Psoas muscle (tissue), 8 donors: ENCODE data around the gene ARHGEF28. TPM values are rescaled to one million over a fixed set of nuclear protein-coding genes. Genes with fewer than 3 reads are reported as not detected.

Source experiments
- ATAC-seq, 4 donors: fragments of 200-7000 bp; cut with Tn5 transposase; one replicate each; pipeline ENCODE4 v1.9.1; 2020; ENCODE audit warnings: moderate library complexity in 3 of 4, mild to moderate bottlenecking in 2 of 4
- DNase-seq, 2 donors: peaks; one replicate each; pipeline ENCODE4 v3.0.0-alpha.2; 2020
- H3K27ac ChIP-seq: fragments of 200-600 bp; one replicate; pipeline ENCODE4 v1.8.0; 2022
- H3K27me3 ChIP-seq, 3 donors: fragments of 200-600 bp in 1 of 3; one replicate each; pipeline versions ENCODE4 v1.6.1 to v1.8.0; 2013 to 2022; ENCODE audit warnings: low read length in 2 of 3, mild to moderate bottlenecking in 2 of 3, moderate library complexity in 1 of 3; ENCODE audit not compliant: insufficient read depth in 3 of 3
- H3K36me3 ChIP-seq, 2 donors: fragments of 200-600 bp in 1 of 2; one replicate each; pipeline versions ENCODE4 v1.6.1 to v1.8.0; 2013 to 2022; ENCODE audit warnings: low read depth in 1 of 2, mild to moderate bottlenecking in 1 of 2, moderate library complexity in 1 of 2; ENCODE audit not compliant: insufficient read depth in 1 of 2
- H3K4me1 ChIP-seq: fragments of 200-600 bp; one replicate; pipeline ENCODE4 v1.8.0; 2022
- H3K4me3 ChIP-seq: fragments of 200-600 bp; one replicate; pipeline ENCODE4 v1.8.0; 2022; ENCODE audit warnings: mild to moderate bottlenecking
- H3K9me3 ChIP-seq: fragments of 200-600 bp; one replicate; pipeline ENCODE4 v1.8.0; 2022
- CTCF ChIP-seq: fragments of 200-600 bp; IDR thresholded peaks from one replicate; pipeline ENCODE4 v1.8.0; 2022; ENCODE audit warnings: antibody characterized with exemption
- WGBS, 3 donors: extraction: QIAGEN DNeasy Blood & Tissue Kit; methylation state at CpG; one replicate each; pipeline versions ENCODE4 v1.1.6 to v1.1.7; 2013; 5-methylcytosine and 5-hydroxymethylcytosine counted together
- intact Hi-C, 2 donors: fragments of 100-400 bp; cut with DNase I; formaldehyde crosslinking; loops; one replicate each; pipeline versions ENCODE4 v1.11.0 to v1.14.2; 2022
- polyA plus RNA-seq, 3 donors: library from polyadenylated mRNA; stranded (reverse); fragments of 200-250 nt; gene quantifications; one replicate each; pipeline ENCODE4 v1.2.3, GENCODE V29; 2013
- total RNA-seq, 4 donors: library from RNA; stranded (reverse); fragmentation: NEBNext Ultra II Directional in 2 of 4; extraction: Animal tissue kit (Norgen Biotek cat#: 25700) in 2 of 4; gene quantifications; one replicate each; pipeline versions ENCODE4 v1.2.1 to v1.2.4, GENCODE V29; 2021 to 2023
- donor health status: healthy with polysubstance abuse.
- donor health status: DM: no; HTN: no; CAD: no; lungs with moderate emphysema.
- donor health status: Bipolar disorder and iron deficiency.
- donor health status: healthy.
- donor health status: DM: yes; HTN: yes; CAD: no.
- donor health status: DM: no; HTN: no; CAD: no.
- donor health status: DM: no; HTN: no; CAD: no.
- donor health status: DM: yes; HTN: yes; CAD: no.

The ARHGEF28 gene
- total and polyA plus RNA-seq, 7 donors, result 0.39 to 1.3 (median 1.00) TPM

DNA sequence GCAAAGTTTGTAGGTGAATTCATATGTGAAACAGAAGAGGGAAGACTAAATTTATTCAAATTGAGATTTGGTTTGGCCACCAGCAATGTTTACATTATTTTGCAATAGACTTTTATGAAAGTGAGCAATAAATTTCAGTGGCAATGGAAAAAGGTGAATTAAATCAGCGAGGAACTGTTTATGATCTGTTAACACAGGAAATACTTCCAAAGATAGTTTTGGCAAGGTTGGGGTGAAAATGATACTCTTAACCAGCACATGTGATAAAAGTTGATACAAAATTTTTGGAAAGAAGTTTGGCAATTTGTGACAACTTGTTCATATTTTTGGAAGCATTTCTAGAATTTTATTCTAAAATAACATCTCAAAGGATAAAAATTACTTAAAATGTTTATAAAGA is 119.8 kb downstream of the ARHGEF28 start:
- H3K36me3 ChIP-seq, result no peaks in the 10 kb centered on the region
- no peak overlapping the region for H3K4me3 ChIP-seq
- peaks cover 4% of the 10 kb centered on the region for H3K4me1 ChIP-seq
- intact Hi-C loops, result no loop called here
- DNase-seq (no peak), ATAC-seq (no peak)
- WGBS, 3 donors, result 25 to 40% (median 33%) methylated on average over 1 of the region's 1 CpG
- TF ChIP-seq CTCF, result no peak
- no peaks in the 10 kb centered on the region for H3K9me3 ChIP-seq
- H3K27me3 ChIP-seq, result no peaks in the 10 kb centered on the region
- H3K27ac ChIP-seq, result no peak overlapping the region

DNA sequence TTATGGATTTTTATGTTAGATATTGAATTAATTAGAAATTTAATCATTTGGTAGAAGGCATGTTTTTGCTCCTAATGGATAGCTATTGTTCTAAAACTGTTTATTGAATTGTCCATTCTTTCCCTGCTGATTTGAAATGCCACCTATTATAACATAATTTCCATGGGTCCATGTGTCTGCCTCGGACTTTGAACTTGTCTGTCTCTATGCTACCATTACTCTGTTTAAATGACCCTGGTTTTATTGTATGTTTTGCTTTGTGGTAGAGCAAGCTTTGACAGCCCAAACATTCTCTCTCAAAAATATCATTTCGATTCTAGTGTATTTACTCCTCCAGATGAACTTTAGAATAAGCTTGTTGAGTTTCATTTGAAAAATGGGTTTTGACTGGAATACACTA is 120.6 kb downstream of the ARHGEF28 start:
- ATAC-seq (no peak), DNase-seq (no peak)
- Histone ChIP-seq H3K27ac (no peak overlapping the region), H3K9me3 (no peaks in the 10 kb centered on the region), H3K27me3 (no peaks in the 10 kb centered on the region), H3K4me3 (no peak overlapping the region), H3K36me3 (no peaks in the 10 kb centered on the region), H3K4me1 (peaks cover 4% of the 10 kb centered on the region)
- WGBS, 3 donors, result 78 to 81% (median 80%) methylated on average over 2 of the region's 2 CpGs
- intact Hi-C loops, result no loop called here
- TF ChIP-seq CTCF, result no peak

- ATAC-seq (no peak), DNase-seq (no peak)
- intact Hi-C loops, result no loop called here
- H3K27me3 ChIP-seq, result no peaks in the 10 kb centered on the region
- no peaks in the 10 kb centered on the region for H3K36me3 ChIP-seq
- TF ChIP-seq CTCF, result no peak
- H3K9me3 ChIP-seq, result no peaks in the 10 kb centered on the region
- 61 to 67% (median 67%) methylated on average over 7 of the region's 7 CpGs for WGBS, 3 donors
- no peak overlapping the region for H3K27ac ChIP-seq
- H3K4me1 ChIP-seq, result peaks cover 4% of the 10 kb centered on the region
- H3K4me3 ChIP-seq, result no peak overlapping the region
Observed at GRCh38 chr5:73747696-73748380, 121.8 kb downstream of the ARHGEF28 start.

DNA sequence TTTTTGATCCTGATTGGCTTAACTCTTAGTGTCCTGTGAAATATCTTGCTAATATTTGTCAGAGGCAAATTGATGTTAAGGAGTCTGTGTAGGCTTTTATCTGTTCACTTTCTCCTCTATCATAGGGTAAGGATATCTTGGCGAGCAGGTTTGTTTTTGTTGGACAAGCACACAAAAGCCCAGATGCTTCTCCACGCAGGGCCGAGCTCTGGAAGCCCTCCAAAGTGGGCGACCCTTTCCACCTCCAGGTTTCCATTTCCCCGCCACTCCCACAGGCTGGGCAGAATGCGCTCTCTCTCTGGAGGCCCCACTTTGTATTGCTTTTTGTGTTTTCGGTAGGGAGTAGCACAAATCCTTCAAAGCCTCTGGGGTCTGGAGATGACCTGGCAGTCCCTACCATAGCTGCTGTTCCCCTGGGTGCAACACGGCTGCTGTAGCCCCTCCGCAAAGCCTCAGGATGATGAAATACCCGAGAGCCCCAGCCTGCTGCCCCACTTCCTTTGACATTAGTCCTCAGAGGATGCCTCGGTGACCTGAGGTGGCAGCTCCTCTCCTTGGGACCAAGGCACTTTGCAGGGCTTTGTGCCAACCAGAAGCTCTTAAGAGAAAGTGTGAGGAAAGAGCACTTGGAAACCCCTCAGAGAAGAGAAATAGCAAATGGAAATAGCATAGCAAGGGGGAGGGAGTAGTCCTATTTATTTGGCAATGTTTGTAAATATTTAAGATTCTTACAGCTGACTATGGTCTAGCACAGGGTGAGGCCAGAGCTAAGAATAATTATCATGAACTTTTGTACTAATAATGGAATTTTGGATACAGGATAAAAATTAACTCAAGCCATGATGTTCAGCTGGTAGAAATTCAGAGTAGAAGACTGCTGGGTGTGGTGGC is 122.8 kb downstream of the ARHGEF28 start:
- Histone ChIP-seq H3K4me3 (no peak overlapping the region), H3K27ac (no peak overlapping the region)
- peak; percentile 16 to 64 for DNase-seq

More for the DNA sequence above, 122.8 kb downstream of the ARHGEF28 start:
- ATAC-seq, result no peak
- H3K4me1 ChIP-seq, result peaks cover 4% of the 10 kb centered on the region
- 37 to 55% (median 42%) methylated on average over 11 of the region's 11 CpGs for WGBS, 3 donors
- TF ChIP-seq CTCF, result no peak
- H3K9me3 ChIP-seq, result no peaks in the 10 kb centered on the region
- H3K36me3 ChIP-seq, result no peaks in the 10 kb centered on the region
- H3K27me3 ChIP-seq, result no peaks in the 10 kb centered on the region
- intact Hi-C loops, result no loop called here
